Esophagus muscularis mucosa (tissue), 4 donors: Measurements from ENCODE around the gene DTD2.

Experiments
- CTCF ChIP-seq, 3 experiments: fragments of 200-600 bp in 2 of 3; fragments of 450-650 bp in 1 of 3; sonication (generic) in 2 of 3; IDR thresholded peaks; one replicate each; pipeline ENCODE4 v1.5.1; 2017 to 2019; ENCODE audit warnings: antibody characterized with exemption in 3 of 3, mild to moderate bottlenecking in 2 of 3, moderate library complexity in 1 of 3
- EP300 ChIP-seq: sonication (generic); formaldehyde crosslinking; IDR thresholded peaks from one replicate; pipeline ENCODE4 v1.6.1; 2017; ENCODE audit warnings: antibody characterized with exemption
- POLR2A ChIP-seq: fragments of 450-650 bp; IDR thresholded peaks from one replicate; pipeline ENCODE4 v1.6.1; 2017; ENCODE audit warnings: antibody characterized with exemption, moderate library complexity, mild to moderate bottlenecking, low read depth
- POLR2AphosphoS5 ChIP-seq, 2 donors: sonication (generic); formaldehyde crosslinking; IDR thresholded peaks; one replicate each; pipeline ENCODE4 v1.6.1; 2017; ENCODE audit warnings: antibody characterized with exemption in 2 of 2

DNA sequence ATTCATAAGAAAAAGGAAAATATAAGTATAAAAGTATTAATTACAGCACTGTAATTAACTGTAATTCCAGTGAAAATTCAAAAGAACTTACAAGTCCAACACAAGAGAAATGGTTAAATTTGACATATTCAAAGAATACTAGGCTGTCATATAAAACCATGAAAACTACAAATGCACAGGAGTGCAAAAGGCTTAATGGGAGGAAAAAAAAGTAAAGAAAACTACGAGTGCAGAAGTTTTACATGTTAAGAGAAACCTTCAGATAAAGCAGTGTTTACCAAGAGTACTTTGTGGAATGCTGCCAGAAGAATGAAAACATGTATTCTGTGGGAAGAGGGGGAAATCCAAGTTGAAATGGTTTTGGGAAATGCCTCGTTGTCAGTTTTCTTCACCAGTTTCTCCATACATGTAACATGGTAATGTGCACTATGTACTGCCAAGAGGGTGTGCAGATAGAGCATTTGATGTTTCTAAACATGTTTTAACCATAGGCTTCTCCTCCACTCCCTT is 46.0 kb downstream of the DTD2 start:
- no peak for TF ChIP-seq CTCF (IDR thresholded peaks at IDR 0.05)
- TF ChIP-seq POLR2A, result no peak
- TF ChIP-seq EP300, result no peak
- no peak for TF ChIP-seq POLR2AphosphoS5 (IDR thresholded peaks at IDR 0.05)
